ENCODE data around the gene HLA-DPB1. TPM values are rescaled to one million over a fixed set of nuclear protein-coding genes. Genes with fewer than 3 reads are reported as not detected.
A peak's percentile ranks its signal among the peaks of the same experiment; 100 is the strongest.

HLA-DPB1 gene
- total RNA-seq, 4 donors from 2014 or later, result 48.1 to 84.0 (median 63.3) TPM

DNA sequence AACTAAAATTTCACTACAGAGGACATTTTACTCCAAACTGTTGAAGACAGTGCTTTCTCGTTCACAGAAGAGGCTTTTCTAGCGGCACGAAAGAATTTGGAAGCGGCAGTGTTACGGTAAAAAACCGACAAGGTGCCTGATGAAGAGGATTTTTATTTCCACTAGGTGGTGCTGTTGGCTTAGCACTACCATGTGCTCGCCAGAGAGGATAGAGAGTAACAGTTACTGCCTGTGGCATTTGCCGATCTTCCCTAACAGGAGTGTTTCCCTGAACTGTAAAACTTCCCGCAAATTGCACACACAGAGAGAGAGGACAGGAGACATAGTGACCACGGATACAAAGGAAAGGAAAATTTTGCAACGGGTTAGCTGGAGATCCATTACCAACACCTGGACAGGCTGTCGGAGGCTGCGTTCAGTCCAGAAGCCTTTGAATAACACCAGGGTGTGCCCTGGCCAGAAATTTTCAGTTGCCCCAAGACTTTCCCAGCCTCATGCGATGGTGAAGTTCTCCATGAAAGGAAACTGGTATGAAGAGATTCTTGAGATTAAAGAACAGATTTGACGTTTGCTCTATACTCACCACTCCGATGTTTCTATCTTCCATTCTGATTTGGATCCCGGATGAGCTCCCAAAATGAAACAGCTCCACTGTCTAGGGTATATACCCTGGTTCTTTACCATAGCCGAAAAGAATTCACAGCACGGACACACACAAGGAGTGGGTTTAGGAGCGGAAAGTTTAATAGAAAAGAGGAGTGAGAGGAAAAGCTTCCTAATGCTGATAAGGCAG lies 48.1 kb downstream of the HLA-DPB1 start:
- TF ChIP-seq, protein P1, sequence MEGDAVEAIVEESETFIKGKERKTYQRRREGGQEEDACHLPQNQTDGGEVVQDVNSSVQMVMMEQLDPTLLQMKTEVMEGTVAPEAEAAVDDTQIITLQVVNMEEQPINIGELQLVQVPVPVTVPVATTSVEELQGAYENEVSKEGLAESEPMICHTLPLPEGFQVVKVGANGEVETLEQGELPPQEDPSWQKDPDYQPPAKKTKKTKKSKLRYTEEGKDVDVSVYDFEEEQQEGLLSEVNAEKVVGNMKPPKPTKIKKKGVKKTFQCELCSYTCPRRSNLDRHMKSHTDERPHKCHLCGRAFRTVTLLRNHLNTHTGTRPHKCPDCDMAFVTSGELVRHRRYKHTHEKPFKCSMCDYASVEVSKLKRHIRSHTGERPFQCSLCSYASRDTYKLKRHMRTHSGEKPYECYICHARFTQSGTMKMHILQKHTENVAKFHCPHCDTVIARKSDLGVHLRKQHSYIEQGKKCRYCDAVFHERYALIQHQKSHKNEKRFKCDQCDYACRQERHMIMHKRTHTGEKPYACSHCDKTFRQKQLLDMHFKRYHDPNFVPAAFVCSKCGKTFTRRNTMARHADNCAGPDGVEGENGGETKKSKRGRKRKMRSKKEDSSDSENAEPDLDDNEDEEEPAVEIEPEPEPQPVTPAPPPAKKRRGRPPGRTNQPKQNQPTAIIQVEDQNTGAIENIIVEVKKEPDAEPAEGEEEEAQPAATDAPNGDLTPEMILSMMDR (IDR thresholded peaks at IDR 0.05), result peak in 1 of 3 donors; percentile 8
- no peak for TF ChIP-seq POLR2A (IDR thresholded peaks at IDR 0.05)
- intact Hi-C loops (cut with DNase I; ENCODE audit: low total_unique reads), result no loop called here
- WGBS, 2 donors, result 80 to 93% methylated on average over 20 of the region's 20 CpGs
- peak in 1 of 2 donors; percentile 21 for DNase-seq (ENCODE audit: low spot score in 2 of 2)
- no peak overlapping the region for H3K4me3 ChIP-seq (ENCODE audit: low read depth, poor library complexity, severe bottlenecking)

DNA sequence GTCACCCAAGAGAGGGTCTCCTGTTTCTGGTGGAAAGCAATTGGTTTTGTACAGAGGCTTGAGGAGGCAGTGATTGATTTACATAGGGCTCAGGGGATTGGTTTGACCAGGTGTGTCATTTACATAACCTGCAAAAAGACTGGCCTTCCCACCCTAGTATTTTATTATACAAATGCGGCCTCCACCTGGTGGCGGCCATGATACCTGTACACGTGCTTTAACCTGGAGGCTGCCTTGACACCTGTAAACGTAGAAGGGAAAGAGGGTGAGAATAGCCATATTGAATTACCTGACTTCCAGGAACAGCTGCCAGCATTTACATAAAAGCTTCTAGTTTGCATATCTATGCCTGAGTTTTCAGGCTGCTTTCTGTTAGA lies 48.7 kb downstream of the HLA-DPB1 start:
- intact Hi-C loops (cut with DNase I; ENCODE audit: low total_unique reads), result no loop called here
- H3K4me3 ChIP-seq (ENCODE audit: low read depth, poor library complexity, severe bottlenecking), result no peak overlapping the region
- WGBS, 2 donors, result 72 to 90% methylated on average over 4 of the region's 4 CpGs
- DNase-seq (ENCODE audit: low spot score in 2 of 2), result no peak
- TF ChIP-seq POLR2A (IDR thresholded peaks at IDR 0.05), result no peak
- TF ChIP-seq, protein P1 (IDR thresholded peaks at IDR 0.05), result no peak

- TF ChIP-seq POLR2A (IDR thresholded peaks at IDR 0.05), result no peak
- TF ChIP-seq, protein P1 (IDR thresholded peaks at IDR 0.05), result no peak
- intact Hi-C loops (cut with DNase I; ENCODE audit: low total_unique reads), result no loop called here
- no peak overlapping the region for H3K4me3 ChIP-seq (ENCODE audit: low read depth, poor library complexity, severe bottlenecking)
- no peak for DNase-seq (ENCODE audit: low spot score in 2 of 2)
- 58 to 79% methylated on average over 4 of the region's 4 CpGs for WGBS, 2 donors
These were observed 49.2 kb downstream of the HLA-DPB1 start for GRCh38 chr6:33124947-33125346.

GRCh38 chr6:33126101-33126714 lies 50.4 kb downstream of the HLA-DPB1 start:
- TF ChIP-seq, protein P1 (IDR thresholded peaks at IDR 0.05), result no peak
- no peak for TF ChIP-seq POLR2A (IDR thresholded peaks at IDR 0.05)
- DNase-seq (ENCODE audit: low spot score in 2 of 2), result peak in 1 of 2 donors; percentile 89
- WGBS, 2 donors, result 53 to 73% methylated on average over 5 of the region's 5 CpGs
- H3K4me3 ChIP-seq (ENCODE audit: low read depth, poor library complexity, severe bottlenecking), result no peak overlapping the region
- intact Hi-C loops (cut with DNase I; ENCODE audit: low total_unique reads), result no loop called here

DNA sequence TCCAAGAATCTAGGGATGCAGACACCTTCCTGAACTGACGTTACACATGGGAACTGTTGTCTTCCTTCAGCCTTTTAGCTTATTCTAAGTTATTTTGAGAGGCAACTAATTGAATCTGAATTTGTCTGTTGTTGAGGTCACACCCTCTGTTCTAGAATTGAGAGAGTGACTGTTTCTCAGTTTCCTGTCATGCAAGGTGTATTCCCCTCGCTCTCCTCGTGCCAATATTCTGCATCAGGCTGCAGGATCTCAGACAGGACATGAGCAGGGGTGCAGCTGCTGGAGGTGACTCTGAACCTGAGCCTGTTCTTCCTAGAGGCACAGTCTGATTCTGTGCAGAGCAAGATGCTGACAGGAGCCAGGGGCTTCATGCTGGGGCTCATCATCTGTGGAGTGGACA lies 52.5 kb downstream of the HLA-DPB1 start:
- intact Hi-C loops (cut with DNase I; ENCODE audit: low total_unique reads), result no loop called here
- DNase-seq (ENCODE audit: low spot score in 2 of 2), result no peak
- TF ChIP-seq POLR2A (IDR thresholded peaks at IDR 0.05), result no peak
- TF ChIP-seq, protein P1 (IDR thresholded peaks at IDR 0.05), result no peak
- 64 to 75% methylated on average over 3 of the region's 3 CpGs for WGBS, 2 donors
- no peak overlapping the region for H3K4me3 ChIP-seq (ENCODE audit: low read depth, poor library complexity, severe bottlenecking)
